ENCODE results near the gene SEMA4C. TPM values are rescaled to one million over a fixed set of nuclear protein-coding genes. Genes with fewer than 3 reads are reported as not detected.
A peak's percentile ranks its signal among the peaks of the same experiment; 100 is the strongest.

The SEMA4C gene
- total RNA-seq, 4 donors from 2014 or later: 3.6 to 23.9 (median 17.4) TPM

DNA sequence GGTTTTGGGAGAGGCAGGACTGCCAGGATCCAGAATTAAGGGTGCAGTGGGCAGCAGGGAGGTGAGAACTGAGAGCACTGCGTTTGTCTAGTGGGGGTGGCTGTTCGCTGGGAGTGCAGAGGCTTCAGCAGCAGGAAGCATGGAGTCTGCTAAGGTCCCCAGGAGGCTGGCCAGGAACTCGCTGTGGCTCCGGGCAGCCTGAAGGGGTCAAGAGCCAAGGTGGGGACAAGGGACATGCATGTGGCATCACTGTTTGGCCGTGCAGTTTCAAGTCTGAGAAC is 43.2 kb upstream of the SEMA4C start:
- in situ Hi-C loops (cut with MboI; ENCODE audit: low pct_ligation_motif_present in 1 of 4, low pct_unique_long_range_greater_than_20kb in 1 of 4, low sequenced_read_pairs in 3 of 4): no loop called here
- no peak for DNase-seq
- intact Hi-C loops (cut with DNase I; ENCODE audit: low total_unique reads): no loop called here
- TF ChIP-seq, protein P1, sequence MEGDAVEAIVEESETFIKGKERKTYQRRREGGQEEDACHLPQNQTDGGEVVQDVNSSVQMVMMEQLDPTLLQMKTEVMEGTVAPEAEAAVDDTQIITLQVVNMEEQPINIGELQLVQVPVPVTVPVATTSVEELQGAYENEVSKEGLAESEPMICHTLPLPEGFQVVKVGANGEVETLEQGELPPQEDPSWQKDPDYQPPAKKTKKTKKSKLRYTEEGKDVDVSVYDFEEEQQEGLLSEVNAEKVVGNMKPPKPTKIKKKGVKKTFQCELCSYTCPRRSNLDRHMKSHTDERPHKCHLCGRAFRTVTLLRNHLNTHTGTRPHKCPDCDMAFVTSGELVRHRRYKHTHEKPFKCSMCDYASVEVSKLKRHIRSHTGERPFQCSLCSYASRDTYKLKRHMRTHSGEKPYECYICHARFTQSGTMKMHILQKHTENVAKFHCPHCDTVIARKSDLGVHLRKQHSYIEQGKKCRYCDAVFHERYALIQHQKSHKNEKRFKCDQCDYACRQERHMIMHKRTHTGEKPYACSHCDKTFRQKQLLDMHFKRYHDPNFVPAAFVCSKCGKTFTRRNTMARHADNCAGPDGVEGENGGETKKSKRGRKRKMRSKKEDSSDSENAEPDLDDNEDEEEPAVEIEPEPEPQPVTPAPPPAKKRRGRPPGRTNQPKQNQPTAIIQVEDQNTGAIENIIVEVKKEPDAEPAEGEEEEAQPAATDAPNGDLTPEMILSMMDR (IDR thresholded peaks at IDR 0.05): no peak
- no peak for TF ChIP-seq POLR2AphosphoS5 (IDR thresholded peaks at IDR 0.05)
- no peak for TF ChIP-seq POLR2A (IDR thresholded peaks at IDR 0.05)
- no peak for TF ChIP-seq EP300 (IDR thresholded peaks at IDR 0.05; ENCODE audit: low read depth)
- no peaks in the 10 kb centered on the region for H3K36me3 ChIP-seq
- 68 to 80% methylated on average over 3 to 5 of the region's 5 CpGs for WGBS, 2 donors (ENCODE audit: low coverage in 1 of 2)
- peaks cover under 1 to 34% (median 15%) of the 10 kb centered on the region in 4 donors for H3K4me1 ChIP-seq
- H3K9me3 ChIP-seq: no peaks in the 10 kb centered on the region
- H3K27me3 ChIP-seq: no peaks in the 10 kb centered on the region
- no peak overlapping the region for H3K4me3 ChIP-seq
- no peak overlapping the region for H3K27ac ChIP-seq

DNA sequence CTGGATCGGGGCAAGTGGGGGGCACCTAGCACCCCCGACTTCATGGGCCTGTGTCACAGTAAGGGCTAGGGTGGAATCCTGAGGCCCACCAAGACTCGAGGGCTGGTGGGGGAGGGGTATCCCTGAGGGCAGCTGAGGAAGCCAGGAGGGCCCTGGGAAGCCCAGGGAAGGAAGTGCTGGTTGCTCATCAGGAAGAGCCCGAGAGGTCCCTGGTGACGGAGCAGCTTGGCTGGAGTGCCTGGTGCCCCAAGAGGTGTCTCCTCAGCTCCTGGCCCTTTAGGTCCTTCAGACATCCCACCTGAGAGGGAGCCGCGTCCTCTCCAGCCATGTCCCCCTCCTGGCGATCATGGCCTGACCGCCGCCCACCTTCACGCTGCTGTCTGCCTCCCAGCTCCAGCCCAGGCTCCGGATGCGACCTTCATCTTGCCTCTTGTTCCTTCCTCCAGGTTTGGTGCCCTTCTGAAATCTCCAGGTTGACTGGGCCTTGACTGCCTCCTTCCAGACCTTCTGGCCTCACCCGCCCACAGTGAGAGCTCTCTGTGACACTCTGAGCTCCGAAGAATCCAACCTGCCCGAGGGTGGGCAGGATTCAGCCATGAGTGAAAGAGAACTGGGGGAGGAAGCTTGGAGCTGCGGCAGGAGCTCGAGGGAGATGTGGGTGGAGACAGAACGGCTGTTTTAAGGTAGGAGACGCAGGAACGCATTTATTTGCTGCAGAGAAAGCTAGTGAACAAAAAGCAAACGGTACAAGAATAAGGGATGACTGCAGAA is 42.7 kb upstream of the SEMA4C start:
- in situ Hi-C loops (cut with MboI; ENCODE audit: low pct_ligation_motif_present in 1 of 4, low pct_unique_long_range_greater_than_20kb in 1 of 4, low sequenced_read_pairs in 3 of 4) (no loop called here), intact Hi-C loops (cut with DNase I; ENCODE audit: low total_unique reads) (no loop called here)
- H3K36me3 ChIP-seq: no peaks in the 10 kb centered on the region
- no peak for TF ChIP-seq POLR2A (IDR thresholded peaks at IDR 0.05)
- no peak for TF ChIP-seq EP300 (IDR thresholded peaks at IDR 0.05; ENCODE audit: low read depth)
- TF ChIP-seq POLR2AphosphoS5 (IDR thresholded peaks at IDR 0.05): no peak
- TF ChIP-seq, protein P1 (IDR thresholded peaks at IDR 0.05): no peak
- H3K27ac ChIP-seq: no peak overlapping the region
- H3K27me3 ChIP-seq: no peaks in the 10 kb centered on the region
- no peaks in the 10 kb centered on the region for H3K9me3 ChIP-seq
- H3K4me1 ChIP-seq: peaks cover 6 to 39% (median 19%) of the 10 kb centered on the region in 4 donors
- no peak overlapping the region for H3K4me3 ChIP-seq
- DNase-seq: no peak
- whole genome bisulfite sequencing, 2 donors (ENCODE audit: low coverage in 1 of 2): 80 to 82% methylated on average over 1 to 22 of the region's 22 CpGs

DNA sequence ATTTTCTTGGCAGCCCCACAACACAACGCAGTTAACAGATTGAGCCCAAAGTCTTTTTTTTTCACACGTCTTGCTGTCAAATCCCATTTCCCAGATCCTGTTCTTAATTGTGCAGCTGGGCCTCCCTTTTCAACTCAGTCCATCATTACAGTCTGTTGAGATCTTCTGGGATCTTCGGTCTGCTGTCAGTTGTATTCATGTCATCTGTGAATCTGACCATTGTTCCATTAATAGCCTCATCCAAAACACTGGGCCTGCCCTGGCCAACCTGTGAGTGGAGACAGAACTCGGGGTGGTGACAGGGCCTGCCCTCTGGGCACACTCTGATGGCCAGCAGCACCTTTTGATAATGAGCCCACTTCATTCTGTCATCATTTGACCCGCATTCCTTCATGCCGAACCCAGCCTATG is 39.7 kb upstream of the SEMA4C start:
- H3K9me3 ChIP-seq: no peaks in the 10 kb centered on the region
- in situ Hi-C loops (cut with MboI; ENCODE audit: low pct_ligation_motif_present in 1 of 4, low pct_unique_long_range_greater_than_20kb in 1 of 4, low sequenced_read_pairs in 3 of 4) (no loop called here), intact Hi-C loops (cut with DNase I; ENCODE audit: low total_unique reads) (loop anchor here (5.0 kb wide), 1 partner anchor 43 kb away; no protein-coding TSS in a partner anchor)
- 77% methylated on average over 3 to 6 of the region's 6 CpGs for WGBS, 2 donors (ENCODE audit: low coverage in 1 of 2)
- no peak overlapping the region for H3K27ac ChIP-seq
- DNase-seq: no peak
- no peaks in the 10 kb centered on the region for H3K36me3 ChIP-seq
- TF ChIP-seq, protein P1 (IDR thresholded peaks at IDR 0.05): no peak
- no peaks in the 10 kb centered on the region for H3K27me3 ChIP-seq
- H3K4me3 ChIP-seq: no peak overlapping the region
- H3K4me1 ChIP-seq: peaks cover 19 to 54% (median 31%) of the 10 kb centered on the region in 4 donors

DNA sequence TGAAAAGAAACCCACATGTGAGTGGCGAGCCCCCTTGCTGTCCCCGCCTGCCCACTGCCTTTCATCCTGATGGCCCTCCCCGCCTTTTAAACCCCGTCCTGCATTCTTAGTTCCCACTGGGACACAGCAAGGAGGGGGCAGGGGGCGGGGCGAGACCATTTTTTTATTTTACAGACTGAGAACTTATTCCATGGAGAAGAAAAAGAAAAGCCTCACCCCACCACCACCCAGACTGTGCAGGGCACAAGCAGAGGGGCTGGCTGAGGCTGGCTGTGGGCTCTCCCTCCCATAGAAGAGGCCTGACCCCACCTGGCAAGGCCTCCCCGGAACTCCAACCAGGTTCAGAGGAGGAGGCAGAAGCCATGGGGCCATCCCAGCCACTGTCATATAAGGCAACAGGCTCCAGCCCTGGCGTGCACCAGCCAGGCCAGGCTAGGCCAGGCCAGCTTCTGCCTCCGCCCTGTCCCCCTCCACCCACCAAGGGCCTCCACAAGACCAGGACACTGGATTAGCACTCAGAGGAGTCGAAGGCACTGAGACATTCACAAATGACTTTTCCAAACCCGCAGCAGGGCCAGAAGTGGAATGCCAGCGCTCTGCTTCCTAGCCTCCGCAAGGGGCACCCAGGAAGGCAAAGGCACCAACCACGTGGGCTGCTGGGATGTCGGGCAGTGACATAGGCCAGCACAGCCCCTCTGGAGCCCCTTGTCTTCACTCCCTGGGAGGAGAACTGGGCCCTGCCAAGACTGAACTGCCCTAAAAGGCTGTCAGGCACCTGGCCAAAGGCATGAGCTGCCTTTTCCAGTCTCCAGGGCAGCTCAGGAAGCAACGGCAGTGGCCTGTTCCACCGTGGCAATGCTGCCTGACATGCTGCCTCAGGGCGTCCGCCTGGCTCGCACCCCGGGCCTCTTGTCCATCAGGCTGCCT is 37.5 kb upstream of the SEMA4C start:
- Histone ChIP-seq H3K36me3 (no peaks in the 10 kb centered on the region), H3K4me1 (peaks cover 16 to 48% (median 35%) of the 10 kb centered on the region in 4 donors), H3K27me3 (no peaks in the 10 kb centered on the region), H3K9me3 (no peaks in the 10 kb centered on the region), H3K27ac (peak overlapping the region; percentile 84 to 91 (median 86)), H3K4me3 (no peak overlapping the region)
- TF ChIP-seq POLR2A (IDR thresholded peaks at IDR 0.05): no peak
- peak; percentile 12 for TF ChIP-seq EP300 (IDR thresholded peaks at IDR 0.05; ENCODE audit: low read depth)
- TF ChIP-seq, protein P1 (IDR thresholded peaks at IDR 0.05): peak in 1 of 5 experiments; percentile 15
- TF ChIP-seq POLR2AphosphoS5 (IDR thresholded peaks at IDR 0.05): peak in 1 of 3 donors; percentile 62
- peak; percentile 63 for DNase-seq
- in situ Hi-C loops (cut with MboI; ENCODE audit: low pct_ligation_motif_present in 1 of 4, low pct_unique_long_range_greater_than_20kb in 1 of 4, low sequenced_read_pairs in 3 of 4): no loop called here
- WGBS, 2 donors (ENCODE audit: low coverage in 1 of 2): 61% methylated on average over 21 of the region's 21 CpGs; no CpG with 5 or more reads in 1 of the 2 donors
- intact Hi-C loops (cut with DNase I; ENCODE audit: low total_unique reads): loop anchor here (1.0 to 5.0 kb wide), 2 partner anchors 38 to 45 kb away; no protein-coding TSS in a partner anchor

All from transverse colon (tissue), 4 donors.